IMR-90 (cell line): ENCODE data around the gene EED. TPM values are rescaled to one million over a fixed set of nuclear protein-coding genes. Genes with fewer than 3 reads are reported as not detected.
A peak's percentile ranks its signal among the peaks of the same experiment; 100 is the strongest.
"Not testable (repeated sequence)": the region's sequence is repeated elsewhere in the genome, so short reads cannot be mapped to it uniquely, and the experiment has no call there.

ENCODE experiments used
- ATAC-seq: fragments of 200-7000 bp; cut with Tn5 transposase; 2 replicates; pipeline ENCODE4 v1.9.1; 2020; ENCODE audit warnings: low read depth, mild to moderate bottlenecking, moderate library complexity
- BruUV-seq: library from RNA; stranded (reverse); fragments of 400-500 nt; replicated peaks from 2 replicates; lab custom pipeline; 2021; lab: Mats Ljungman, UMichigan
- CTCF ChIA-PET: fragments of 300-600 bp; formaldehyde crosslinking; extraction: SDS; loops from one replicate; lab custom pipeline; 2021; ENCODE audit warnings: antibody characterized with exemption; lab: Yijun Ruan, JAX
- POLR2A ChIA-PET: fragments of 300-600 bp; sonication (Branson Sonifier 250); formaldehyde crosslinking; loops from one replicate; lab custom pipeline; 2022; ENCODE audit warnings: antibody characterized with exemption; ENCODE audit not compliant: unreplicated experiment; lab: Charles Lee
- DNase-seq: peaks from one replicate; pipeline ENCODE4 v3.0.0; 2013
- H2AFZ ChIP-seq: replicated peaks from 2 replicates; pipeline ENCODE3; 2013; ENCODE audit warnings: low read length, mild to moderate bottlenecking; ENCODE audit not compliant: poor library complexity
- H2AK5ac ChIP-seq: 2 replicates; pipeline ENCODE4 v1.6.1; 2013; ENCODE audit warnings: low read depth, low read length, inconsistent platforms
- H2AK9ac ChIP-seq: replicated peaks from 2 replicates; pipeline ENCODE3; 2013; ENCODE audit warnings: mild to moderate bottlenecking, low read depth, low read length, moderate library complexity; ENCODE audit not compliant: poor library complexity
- H2BK120ac ChIP-seq: 2 replicates; pipeline ENCODE4 v1.6.1; 2013; ENCODE audit warnings: low read depth, low read length, inconsistent platforms
- H2BK15ac ChIP-seq: 3 replicates; pipeline ENCODE4 v1.6.1; 2013; ENCODE audit warnings: low read depth, low read length, inconsistent platforms
- H2BK20ac ChIP-seq: 2 replicates; pipeline ENCODE4 v1.6.1; 2013; ENCODE audit warnings: low read depth, mild to moderate bottlenecking, inconsistent platforms, low read length, moderate library complexity
- H2BK5ac ChIP-seq: 2 replicates; pipeline ENCODE4 v1.6.1; 2013; ENCODE audit warnings: mild to moderate bottlenecking, low read depth, low read length, inconsistent platforms; ENCODE audit not compliant: poor library complexity, severe bottlenecking
- H3K14ac ChIP-seq: replicated peaks from 2 replicates; pipeline ENCODE4 v1.6.1; 2013; ENCODE audit warnings: low read depth, low read length, inconsistent platforms
- H3K18ac ChIP-seq: 2 replicates; pipeline ENCODE4 v1.6.1; 2013; ENCODE audit warnings: low read depth, low read length, control low read depth
- H3K23ac ChIP-seq: 2 replicates; pipeline ENCODE4 v1.6.1; 2013; ENCODE audit warnings: low read depth, low read length, inconsistent platforms
- H3K27ac ChIP-seq: 2 replicates; pipeline ENCODE4 v1.5.1; 2013; ENCODE audit warnings: mild to moderate bottlenecking, control low read depth, low read length; ENCODE audit not compliant: insufficient read depth
- H3K27me3 ChIP-seq: 2 replicates; pipeline ENCODE4 v1.6.1; 2013; ENCODE audit warnings: low read length; ENCODE audit not compliant: control insufficient read depth, insufficient read depth
- H3K36me3 ChIP-seq: 2 replicates; pipeline ENCODE4 v1.6.1; 2013; ENCODE audit warnings: low read length, mixed read lengths; ENCODE audit not compliant: control insufficient read depth, insufficient read depth
- H3K4ac ChIP-seq: 2 replicates; pipeline ENCODE4 v1.6.1; 2013; ENCODE audit warnings: low read depth, low read length, inconsistent platforms
- H3K4me1 ChIP-seq: 2 replicates; pipeline ENCODE4 v1.6.1; 2013; ENCODE audit warnings: low read length, mixed read lengths; ENCODE audit not compliant: control insufficient read depth, insufficient read depth
- H3K4me2 ChIP-seq: 2 replicates; pipeline ENCODE4 v1.6.1; 2013; ENCODE audit warnings: low read depth, mild to moderate bottlenecking, control low read depth, low read length, moderate library complexity
- H3K4me3 ChIP-seq: 2 replicates; pipeline ENCODE4 v1.5.1; 2013; ENCODE audit warnings: low read depth, mild to moderate bottlenecking, control low read depth, low read length, moderate library complexity; ENCODE audit not compliant: insufficient read depth
- H3K56ac ChIP-seq: 2 replicates; pipeline ENCODE4 v1.6.1; 2013; ENCODE audit warnings: low read length, inconsistent platforms; ENCODE audit not compliant: insufficient read depth; ENCODE audit errors: extremely low read depth
- H3K79me1 ChIP-seq, 2 experiments: 2 replicates each; pipeline ENCODE4 v1.6.1; 2013; ENCODE audit warnings: low read length in 2 of 2, inconsistent platforms in 1 of 2, low read depth in 1 of 2
- H3K9ac ChIP-seq: 2 replicates; pipeline ENCODE4 v1.6.1; 2013; ENCODE audit warnings: low read depth, low read length, control low read depth
- H3K9me1 ChIP-seq: 2 replicates; pipeline ENCODE4 v1.6.1; 2013; ENCODE audit warnings: low read length, inconsistent platforms; ENCODE audit not compliant: insufficient read depth
- H3K9me3 ChIP-seq: 2 replicates; pipeline ENCODE4 v1.6.1; 2013; ENCODE audit warnings: low read length; ENCODE audit not compliant: control insufficient read depth, insufficient read depth
- H4K20me1 ChIP-seq: 2 replicates; pipeline ENCODE4 v1.6.1; 2013; ENCODE audit warnings: low read length, inconsistent platforms; ENCODE audit not compliant: insufficient read depth
- H4K5ac ChIP-seq: 2 replicates; pipeline ENCODE4 v1.6.1; 2013; ENCODE audit warnings: mild to moderate bottlenecking, low read depth, low read length, control low read depth
- H4K8ac ChIP-seq, 2 experiments: 2 replicates each; pipeline ENCODE4 v1.6.1; 2013; ENCODE audit warnings: low read depth in 2 of 2, low read length in 2 of 2, control low read depth in 1 of 2, inconsistent platforms in 1 of 2
- H4K91ac ChIP-seq: 2 replicates; pipeline ENCODE4 v1.6.1; 2013; ENCODE audit warnings: low read depth, low read length, inconsistent platforms; ENCODE audit not compliant: insufficient read depth
- CHD1 ChIP-seq: IDR thresholded peaks from 2 replicates; pipeline ENCODE4 v1.6.1; 2012; ENCODE audit warnings: low read depth, low read length, improper control_type of control experiment
- MAZ ChIP-seq: IDR thresholded peaks from 2 replicates; pipeline ENCODE4 v1.6.1; 2012; ENCODE audit warnings: low read depth, mild to moderate bottlenecking, low read length, improper control_type of control experiment, moderate library complexity, borderline replicate concordance
- NFE2L2 ChIP-seq: fragments of 150-350 bp; IDR thresholded peaks from 2 replicates; pipeline ENCODE4 v1.6.1; 2016; ENCODE audit warnings: low read depth, mild to moderate bottlenecking, low read length
- RAD21 ChIP-seq: IDR thresholded peaks from 2 replicates; pipeline ENCODE4 v1.6.1; 2012; ENCODE audit warnings: low read length, improper control_type of control experiment
- WGBS, 2 experiments: methylation state at CpG; one replicate each; pipeline versions ENCODE4 v1.1.5 to v1.1.7; 2013; ENCODE audit warnings: missing lambda C conversion rate in 2 of 2; ENCODE audit not compliant: insufficient read length in 1 of 2; ENCODE audit errors: extremely low coverage in 2 of 2; 5-methylcytosine and 5-hydroxymethylcytosine counted together
- dilution Hi-C: fragments of 300-500 bp; cut with HindIII; formaldehyde crosslinking; loops from one replicate; pipeline ENCODE4 v1.14.3; 2018; ENCODE audit warnings: low sequenced_read_pairs; ENCODE audit not compliant: unreplicated experiment
- in situ Hi-C: fragments of 300-500 bp; cut with MboI; formaldehyde crosslinking; loops from 3 replicates; pipeline ENCODE4 v1.14.3; 2019; ENCODE audit warnings: low sequenced_read_pairs, inconsistent platforms, mixed read lengths
- intact Hi-C: fragments of 100-400 bp; cut with micrococcal nuclease; formaldehyde crosslinking; loops from 2 replicates; pipeline ENCODE4 v1.10.0; 2022
- polyA plus RNA-seq, 3 experiments: library from polyadenylated mRNA; depleted of rRNA; stranded (reverse); fragments of >200 nt; gene quantifications; 2 replicates each; pipeline ENCODE4 v1.2.3, GENCODE V29; 2012; ENCODE audit warnings: low replicate concordance in 1 of 3
- total RNA-seq: library from RNA; depleted of rRNA; stranded (reverse); fragments of >200 nt; gene quantifications from 2 replicates; pipeline ENCODE4 v1.2.3, GENCODE V29; 2012
- TF ChIP-seq, protein P1 (sequence below): conservative IDR thresholded peaks from 2 replicates; pipeline ENCODE4 v1.5.1; 2012; ENCODE audit warnings: mild to moderate bottlenecking, low read depth, low read length, improper control_type of control experiment

The EED gene
- total and polyA plus RNA-seq, 2 of the 4 experiments (the other 2 are of a cell fraction): 11.1 to 11.5 TPM

DNA sequence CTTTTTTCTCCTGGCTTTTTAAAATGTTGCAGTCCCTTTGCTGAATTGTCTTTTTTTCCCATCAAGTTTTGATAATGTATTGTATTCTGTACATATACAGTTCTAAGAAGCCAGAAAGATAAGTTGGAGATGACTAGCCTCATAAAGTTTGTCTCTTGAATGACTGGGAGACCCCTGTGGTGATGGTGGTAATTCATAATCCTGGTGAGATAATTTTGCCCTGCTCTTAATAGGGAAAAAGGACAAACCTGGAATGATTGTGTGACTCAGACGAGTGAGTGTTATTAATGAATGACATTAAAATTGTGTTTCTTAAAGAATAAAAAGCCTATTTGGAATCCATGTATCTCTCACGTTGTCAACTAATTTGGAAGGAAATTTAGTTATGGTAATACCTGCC, 58.7 kb downstream of the EED start:
- Histone ChIP-seq H3K79me1 (peaks cover 9 to 32% of the 10 kb centered on the region in 2 experiments), H3K9ac (peak overlapping the region; percentile 87; the same call in 1 of the 2 replicates), H3K4ac (no peak overlapping the region), H3K27me3 (no peaks in the 10 kb centered on the region), H2BK15ac (no peak overlapping the region), H3K27ac (no peak overlapping the region), H3K4me3 (no peak overlapping the region), H2AK5ac (no peak overlapping the region), H3K4me2 (peak overlapping the region; percentile 88), H3K18ac (no peak overlapping the region), H3K14ac (no peak overlapping the region), H3K4me1 (no peaks in the 10 kb centered on the region), H2AK9ac (no peak overlapping the region), H2BK120ac (no peak overlapping the region), H2BK5ac (no peak overlapping the region), H2AFZ (no peak overlapping the region), H4K5ac (no peak overlapping the region), H3K23ac (no peak overlapping the region), H2BK20ac (no peak overlapping the region), H4K20me1 (no peaks in the 10 kb centered on the region), H3K36me3 (no peaks in the 10 kb centered on the region), H3K9me3 (no peaks in the 10 kb centered on the region), H3K9me1 (no peaks in the 10 kb centered on the region), H4K91ac (no peak overlapping the region), H3K56ac (no peak overlapping the region), H4K8ac (0 out of 4 replicates have a peak overlapping the region, but pooled peaks of 1 of the 2 experiments have one; percentile 95)
- intact Hi-C loops: no loop called here
- no peak for TF ChIP-seq RAD21
- no peak for TF ChIP-seq NFE2L2
- no peak for TF ChIP-seq MAZ
- no peak for TF ChIP-seq CHD1
- TF ChIP-seq, protein P1, sequence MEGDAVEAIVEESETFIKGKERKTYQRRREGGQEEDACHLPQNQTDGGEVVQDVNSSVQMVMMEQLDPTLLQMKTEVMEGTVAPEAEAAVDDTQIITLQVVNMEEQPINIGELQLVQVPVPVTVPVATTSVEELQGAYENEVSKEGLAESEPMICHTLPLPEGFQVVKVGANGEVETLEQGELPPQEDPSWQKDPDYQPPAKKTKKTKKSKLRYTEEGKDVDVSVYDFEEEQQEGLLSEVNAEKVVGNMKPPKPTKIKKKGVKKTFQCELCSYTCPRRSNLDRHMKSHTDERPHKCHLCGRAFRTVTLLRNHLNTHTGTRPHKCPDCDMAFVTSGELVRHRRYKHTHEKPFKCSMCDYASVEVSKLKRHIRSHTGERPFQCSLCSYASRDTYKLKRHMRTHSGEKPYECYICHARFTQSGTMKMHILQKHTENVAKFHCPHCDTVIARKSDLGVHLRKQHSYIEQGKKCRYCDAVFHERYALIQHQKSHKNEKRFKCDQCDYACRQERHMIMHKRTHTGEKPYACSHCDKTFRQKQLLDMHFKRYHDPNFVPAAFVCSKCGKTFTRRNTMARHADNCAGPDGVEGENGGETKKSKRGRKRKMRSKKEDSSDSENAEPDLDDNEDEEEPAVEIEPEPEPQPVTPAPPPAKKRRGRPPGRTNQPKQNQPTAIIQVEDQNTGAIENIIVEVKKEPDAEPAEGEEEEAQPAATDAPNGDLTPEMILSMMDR: no peak
- peak; percentile 11 for DNase-seq
- ATAC-seq: no peak
- dilution Hi-C loops: no loop called here
- ChIA-PET CTCF (no interaction called here), POLR2A (no interaction called here)
- in situ Hi-C loops: no loop called here
- no CpG with 5 or more reads among the region's 2 CpGs for WGBS, 2 experiments
- TSS peak; percentile 48 for BruUV-seq

DNA sequence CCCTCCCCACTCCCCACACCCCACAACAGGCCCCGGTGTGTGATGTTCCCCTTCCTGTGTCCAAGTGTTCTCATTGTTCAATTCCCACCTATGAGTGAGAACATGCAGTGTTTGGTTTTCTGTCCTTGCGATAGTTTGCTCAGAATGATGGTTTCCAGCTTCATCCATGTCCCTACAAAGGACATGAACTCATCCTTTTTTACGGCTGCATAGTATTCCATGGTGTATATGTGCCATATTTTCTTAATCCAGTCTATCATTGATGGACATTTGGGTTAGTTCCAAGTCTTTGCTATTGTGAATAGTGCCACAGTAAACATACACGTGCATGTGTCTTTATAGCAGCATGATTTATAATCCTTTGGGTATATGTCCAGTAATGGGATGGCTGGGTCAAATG, 64.2 kb downstream of the EED start:
- H2BK20ac ChIP-seq, CTCF ChIA-PET, BruUV-seq, H3K23ac ChIP-seq, in situ Hi-C loops, H2BK15ac ChIP-seq, H3K4me1 ChIP-seq, H3K9me1 ChIP-seq, dilution Hi-C loops, H2AK9ac ChIP-seq, H3K56ac ChIP-seq, ATAC-seq, H4K5ac ChIP-seq, H4K8ac ChIP-seq, H3K4me2 ChIP-seq, H2BK120ac ChIP-seq, H3K27ac ChIP-seq, H3K4me3 ChIP-seq, H2AK5ac ChIP-seq, H3K27me3 ChIP-seq, H4K20me1 ChIP-seq, H4K91ac ChIP-seq, H3K4ac ChIP-seq, intact Hi-C loops, DNase-seq, H3K9ac ChIP-seq, H3K18ac ChIP-seq, H3K36me3 ChIP-seq, H2BK5ac ChIP-seq, POLR2A ChIA-PET, H2AFZ ChIP-seq, H3K14ac ChIP-seq, H3K9me3 ChIP-seq: not testable (repeated sequence)
- peaks cover 11 to 26% of the 10 kb centered on the region in 2 experiments for H3K79me1 ChIP-seq
- WGBS, 2 experiments: no CpG with 5 or more reads among the region's 4 CpGs
